ENCODE data around the gene ERLEC1. TPM values are rescaled to one million over a fixed set of nuclear protein-coding genes. Genes with fewer than 3 reads are reported as not detected.
A peak's percentile ranks its signal among the peaks of the same experiment; 100 is the strongest.

The ERLEC1 gene
- total RNA-seq, 2 experiments from 2014 or later, result 22.7 to 26.4 TPM

- H3K79me2 ChIP-seq (ENCODE audit: insufficient read depth, low read depth, low read length), result peaks cover 77% of the 10 kb centered on the region
- H2AFZ ChIP-seq (ENCODE audit: low read length), result no peak overlapping the region
- peaks cover 60% of the 10 kb centered on the region for H3K36me3 ChIP-seq (ENCODE audit: insufficient read depth, low read length)
- no peaks in the 10 kb centered on the region for H3K9me2 ChIP-seq (ENCODE audit: insufficient read depth, low read length)
- intact Hi-C loops (cut with micrococcal nuclease; ENCODE audit: unreplicated experiment), result loop anchor here (5.0 kb wide), 1 partner anchor 333 kb away; no protein-coding TSS in a partner anchor
- no TSS peak for BruUV-seq (replicated peaks)
- peak overlapping the region; percentile 84 for H3K4me3 ChIP-seq (ENCODE audit: low read depth, low read length, poor library complexity, severe bottlenecking)
- H3K4me2 ChIP-seq (ENCODE audit: low read length), result peak overlapping the region; percentile 95
- H3K9me3 ChIP-seq (ENCODE audit: low read length), result no peaks in the 10 kb centered on the region
- POLR2A ChIA-PET, result interaction anchor here (0.8 to 3.0 kb wide), 4 partner anchors 9 to 18 kb away, joined by 3 to 27 read pairs (median 4); partner anchors contain the start of genes ASB3 and ERLEC1
- TF ChIP-seq EZH2phosphoT487 (IDR thresholded peaks at IDR 0.05; ENCODE audit: borderline replicate concordance, low read depth, low read length), result no peak
- TF ChIP-seq, protein P1, sequence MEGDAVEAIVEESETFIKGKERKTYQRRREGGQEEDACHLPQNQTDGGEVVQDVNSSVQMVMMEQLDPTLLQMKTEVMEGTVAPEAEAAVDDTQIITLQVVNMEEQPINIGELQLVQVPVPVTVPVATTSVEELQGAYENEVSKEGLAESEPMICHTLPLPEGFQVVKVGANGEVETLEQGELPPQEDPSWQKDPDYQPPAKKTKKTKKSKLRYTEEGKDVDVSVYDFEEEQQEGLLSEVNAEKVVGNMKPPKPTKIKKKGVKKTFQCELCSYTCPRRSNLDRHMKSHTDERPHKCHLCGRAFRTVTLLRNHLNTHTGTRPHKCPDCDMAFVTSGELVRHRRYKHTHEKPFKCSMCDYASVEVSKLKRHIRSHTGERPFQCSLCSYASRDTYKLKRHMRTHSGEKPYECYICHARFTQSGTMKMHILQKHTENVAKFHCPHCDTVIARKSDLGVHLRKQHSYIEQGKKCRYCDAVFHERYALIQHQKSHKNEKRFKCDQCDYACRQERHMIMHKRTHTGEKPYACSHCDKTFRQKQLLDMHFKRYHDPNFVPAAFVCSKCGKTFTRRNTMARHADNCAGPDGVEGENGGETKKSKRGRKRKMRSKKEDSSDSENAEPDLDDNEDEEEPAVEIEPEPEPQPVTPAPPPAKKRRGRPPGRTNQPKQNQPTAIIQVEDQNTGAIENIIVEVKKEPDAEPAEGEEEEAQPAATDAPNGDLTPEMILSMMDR (conservative IDR thresholded peaks at IDR 0.05; ENCODE audit: low read length), result no peak
- no peak for DNase-seq (ENCODE audit: low spot score)
- H3K27ac ChIP-seq (ENCODE audit: low read depth, low read length, poor library complexity, severe bottlenecking), result peak overlapping the region; percentile 88
- 0 out of 2 replicates have a peak, but pooled peaks cover 5% of the 10 kb centered on the region for H4K20me1 ChIP-seq (ENCODE audit: insufficient read depth, low read length)
- CTCF ChIA-PET (ENCODE audit: unreplicated experiment), result no interaction called here
- peaks cover 30% of the 10 kb centered on the region for H3K4me1 ChIP-seq (ENCODE audit: insufficient read depth, low read length, poor library complexity, severe bottlenecking)
These were observed 17.4 kb upstream of the ERLEC1 start for GRCh38 chr2:53769318-53769945.

DNA sequence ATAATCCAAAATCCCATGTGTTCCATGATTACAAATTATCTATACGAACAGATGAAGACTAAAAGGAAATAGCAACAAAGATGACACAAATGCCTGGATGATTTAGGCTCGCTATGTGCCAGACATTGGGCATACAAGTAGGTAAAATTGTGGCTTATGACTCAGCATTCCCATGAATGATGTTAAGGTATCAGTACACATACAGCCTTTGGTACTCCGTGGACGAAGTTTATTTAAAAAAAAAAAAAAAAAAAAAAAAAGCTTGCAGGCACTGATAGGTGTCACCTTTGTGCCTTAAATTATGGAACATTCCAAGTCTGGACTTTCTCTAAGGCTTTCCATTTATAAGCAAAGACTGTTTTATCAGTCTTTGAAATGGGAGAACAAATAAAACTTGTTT, 16.6 kb upstream of the ERLEC1 start:
- POLR2A ChIA-PET, result interaction anchor here (0.6 to 1.7 kb wide), 4 partner anchors 8 to 60 kb away, joined by 3 to 4 read pairs (median 4); partner anchors contain the start of genes ASB3 and ERLEC1
- peaks cover 62% of the 10 kb centered on the region for H3K36me3 ChIP-seq (ENCODE audit: insufficient read depth, low read length)
- intact Hi-C loops (cut with micrococcal nuclease; ENCODE audit: unreplicated experiment), result no loop called here
- H3K4me1 ChIP-seq (ENCODE audit: insufficient read depth, low read length, poor library complexity, severe bottlenecking), result peaks cover 30% of the 10 kb centered on the region
- no TSS peak for BruUV-seq (replicated peaks)
- no peak for DNase-seq (ENCODE audit: low spot score)
- no peak overlapping the region for H2AFZ ChIP-seq (ENCODE audit: low read length)
- 0 out of 2 replicates have a peak, but pooled peaks cover 5% of the 10 kb centered on the region for H4K20me1 ChIP-seq (ENCODE audit: insufficient read depth, low read length)
- no peaks in the 10 kb centered on the region for H3K9me2 ChIP-seq (ENCODE audit: insufficient read depth, low read length)
- peaks cover 86% of the 10 kb centered on the region for H3K79me2 ChIP-seq (ENCODE audit: insufficient read depth, low read depth, low read length)
- H3K9me3 ChIP-seq (ENCODE audit: low read length), result no peaks in the 10 kb centered on the region
- TF ChIP-seq EZH2phosphoT487 (IDR thresholded peaks at IDR 0.05; ENCODE audit: borderline replicate concordance, low read depth, low read length), result no peak
- TF ChIP-seq, protein P1 (conservative IDR thresholded peaks at IDR 0.05; ENCODE audit: low read length), result no peak
- no peak overlapping the region for H3K4me3 ChIP-seq (ENCODE audit: low read depth, low read length, poor library complexity, severe bottlenecking)
- H3K4me2 ChIP-seq (ENCODE audit: low read length), result peak overlapping the region; percentile 95
- H3K27ac ChIP-seq (ENCODE audit: low read depth, low read length, poor library complexity, severe bottlenecking), result peak overlapping the region; percentile 23
- CTCF ChIA-PET (ENCODE audit: unreplicated experiment), result no interaction called here

GRCh38 chr2:53777134-53777533, 9.7 kb upstream of the ERLEC1 start:
- TF ChIP-seq EZH2phosphoT487 (IDR thresholded peaks at IDR 0.05; ENCODE audit: borderline replicate concordance, low read depth, low read length), result no peak
- TF ChIP-seq, protein P1 (conservative IDR thresholded peaks at IDR 0.05; ENCODE audit: low read length), result no peak
- no peak overlapping the region for H2AFZ ChIP-seq (ENCODE audit: low read length)
- ChIA-PET CTCF (ENCODE audit: unreplicated experiment) (no interaction called here), POLR2A (interaction anchor here (1.0 to 5.6 kb wide), 3 partner anchors 9 to 22 kb away, joined by 3 to 27 read pairs (median 3); partner anchors contain the start of gene CHAC2)
- peaks cover 97% of the 10 kb centered on the region for H3K79me2 ChIP-seq (ENCODE audit: insufficient read depth, low read depth, low read length)
- no peak overlapping the region for H3K27ac ChIP-seq (ENCODE audit: low read depth, low read length, poor library complexity, severe bottlenecking)
- no peaks in the 10 kb centered on the region for H3K4me1 ChIP-seq (ENCODE audit: insufficient read depth, low read length, poor library complexity, severe bottlenecking)
- BruUV-seq (replicated peaks), result no TSS peak
- DNase-seq (ENCODE audit: low spot score), result no peak
- no peak overlapping the region for H3K4me2 ChIP-seq (ENCODE audit: low read length)
- 0 out of 2 replicates have a peak, but pooled peaks cover 5% of the 10 kb centered on the region for H4K20me1 ChIP-seq (ENCODE audit: insufficient read depth, low read length)
- peaks cover 99% of the 10 kb centered on the region for H3K36me3 ChIP-seq (ENCODE audit: insufficient read depth, low read length)
- peaks cover 4% of the 10 kb centered on the region; the same call in 1 of the 2 replicates for H3K9me3 ChIP-seq (ENCODE audit: low read length)
- H3K4me3 ChIP-seq (ENCODE audit: low read depth, low read length, poor library complexity, severe bottlenecking), result no peak overlapping the region
- intact Hi-C loops (cut with micrococcal nuclease; ENCODE audit: unreplicated experiment), result no loop called here
- H3K9me2 ChIP-seq (ENCODE audit: insufficient read depth, low read length), result no peaks in the 10 kb centered on the region
